CD4-positive, alpha-beta T cell treated with Interleukin-2 at 100 ng/mL for 4 hours (primary cell): Measurements from ENCODE around the gene CACNA1C.
"Not testable (repeated sequence)": the region's sequence is repeated elsewhere in the genome, so short reads cannot be mapped to it uniquely, and the experiment has no call there.

Source experiments
- DNase-seq: peaks from one replicate; pipeline ENCODE4 v3.0.0-alpha.2; 2020; ENCODE audit warnings: low spot score

Gene CACNA1C

GRCh38 chr12:2112401-2112800 lies 59.6 kb downstream of the CACNA1C start:
- no peak for DNase-seq

DNA sequence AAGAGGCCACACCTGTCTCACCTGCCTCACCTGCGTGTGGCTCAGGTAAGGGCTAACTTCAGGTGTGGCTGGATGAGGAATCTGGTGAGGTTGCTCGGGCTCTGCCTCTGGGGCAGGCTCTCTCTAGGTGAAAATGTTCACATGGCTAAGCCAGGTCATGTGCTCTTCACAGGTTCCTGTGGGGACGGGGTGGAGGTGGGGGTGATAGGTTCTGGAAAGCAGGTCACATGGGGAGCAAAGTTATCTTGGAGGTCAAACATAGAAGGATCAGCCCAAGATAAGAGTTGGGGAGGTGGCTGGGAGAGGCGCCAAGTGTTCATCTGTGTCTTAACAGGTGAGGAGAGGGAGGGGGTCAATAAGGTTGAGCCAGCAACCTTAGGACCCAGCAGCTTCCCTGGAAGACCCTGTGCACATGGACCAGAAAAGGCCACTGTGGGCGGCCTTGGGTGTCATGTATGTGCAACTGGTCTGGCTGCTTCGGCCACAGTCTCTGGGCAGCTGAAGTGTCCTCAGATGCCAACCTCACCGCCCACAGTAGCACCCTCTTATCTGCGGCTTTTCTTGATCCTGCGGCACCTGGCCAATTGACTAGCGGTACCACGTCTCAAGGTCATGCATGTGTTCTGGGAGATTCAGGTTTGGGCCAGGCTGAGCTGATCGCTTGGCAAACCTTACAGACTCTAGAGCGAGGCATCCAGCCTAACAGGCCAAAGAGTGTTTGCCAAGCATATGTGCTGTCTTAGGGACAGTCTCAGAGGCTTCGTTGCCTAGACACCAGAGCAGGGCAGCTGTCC lies 60.5 kb downstream of the CACNA1C start:
- DNase-seq, result no peak

DNA sequence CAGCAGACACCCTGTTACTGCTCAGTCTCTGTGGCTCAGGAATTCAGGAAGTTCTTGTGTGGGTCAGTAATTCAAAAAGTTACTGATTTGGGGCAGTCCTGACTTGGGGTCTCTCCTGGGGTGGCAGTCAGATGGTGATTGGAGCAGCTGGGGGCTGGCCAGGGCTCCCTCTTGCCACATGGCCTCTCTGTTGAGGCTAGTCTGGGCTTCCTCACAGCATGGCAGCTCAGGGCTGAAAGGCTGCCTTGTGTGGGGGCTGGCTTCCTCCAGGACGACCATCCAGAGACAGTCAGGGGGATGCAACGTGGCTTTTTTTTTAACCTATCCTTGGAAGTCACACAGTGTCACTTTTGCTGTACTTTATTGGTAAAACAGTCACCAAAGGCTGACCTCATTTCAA lies 61.3 kb downstream of the CACNA1C start:
- DNase-seq, result no peak

GRCh38 chr12:2115101-2115845 lies 62.5 kb downstream of the CACNA1C start:
- no peak for DNase-seq

DNA sequence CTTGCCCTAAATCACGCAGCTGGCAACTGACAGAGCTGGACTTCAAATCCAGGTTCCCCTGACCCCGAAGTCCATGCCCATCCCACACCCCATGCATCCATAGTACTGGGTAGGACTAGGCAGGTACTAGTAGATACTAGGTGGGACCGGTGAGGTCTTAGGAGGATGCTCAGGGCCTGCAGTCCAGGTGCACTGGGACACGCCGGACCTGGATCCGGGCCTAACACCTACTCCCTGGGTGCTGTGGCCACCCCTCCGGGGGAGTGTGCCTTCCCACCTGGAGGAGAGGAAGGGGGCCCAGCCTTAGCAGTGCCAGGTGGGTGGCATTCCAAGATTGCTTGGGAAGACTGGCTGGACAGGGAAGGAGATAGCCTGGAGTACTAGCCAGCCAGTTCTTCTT lies 64.8 kb downstream of the CACNA1C start:
- no peak for DNase-seq

DNA sequence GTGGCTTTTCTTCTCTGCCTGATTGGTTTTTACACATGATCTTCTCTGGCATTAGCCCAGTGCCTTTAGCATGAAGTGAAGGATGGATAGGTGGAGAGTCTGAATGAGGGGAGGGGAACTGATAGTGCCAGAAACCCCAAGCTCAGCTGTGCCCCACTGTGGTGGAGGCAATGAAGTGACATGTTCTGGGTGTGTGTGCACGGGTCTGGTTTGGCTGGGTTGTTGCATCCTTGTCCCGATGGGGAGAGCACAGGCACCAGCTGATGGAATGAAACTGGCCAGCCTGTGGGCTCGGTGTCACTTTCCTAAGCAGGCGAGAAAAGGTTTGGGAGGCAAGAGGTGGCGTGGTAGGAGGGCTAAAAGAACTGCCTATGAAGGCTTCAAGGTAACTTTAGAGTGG lies 65.3 kb downstream of the CACNA1C start:
- no peak for DNase-seq

DNA sequence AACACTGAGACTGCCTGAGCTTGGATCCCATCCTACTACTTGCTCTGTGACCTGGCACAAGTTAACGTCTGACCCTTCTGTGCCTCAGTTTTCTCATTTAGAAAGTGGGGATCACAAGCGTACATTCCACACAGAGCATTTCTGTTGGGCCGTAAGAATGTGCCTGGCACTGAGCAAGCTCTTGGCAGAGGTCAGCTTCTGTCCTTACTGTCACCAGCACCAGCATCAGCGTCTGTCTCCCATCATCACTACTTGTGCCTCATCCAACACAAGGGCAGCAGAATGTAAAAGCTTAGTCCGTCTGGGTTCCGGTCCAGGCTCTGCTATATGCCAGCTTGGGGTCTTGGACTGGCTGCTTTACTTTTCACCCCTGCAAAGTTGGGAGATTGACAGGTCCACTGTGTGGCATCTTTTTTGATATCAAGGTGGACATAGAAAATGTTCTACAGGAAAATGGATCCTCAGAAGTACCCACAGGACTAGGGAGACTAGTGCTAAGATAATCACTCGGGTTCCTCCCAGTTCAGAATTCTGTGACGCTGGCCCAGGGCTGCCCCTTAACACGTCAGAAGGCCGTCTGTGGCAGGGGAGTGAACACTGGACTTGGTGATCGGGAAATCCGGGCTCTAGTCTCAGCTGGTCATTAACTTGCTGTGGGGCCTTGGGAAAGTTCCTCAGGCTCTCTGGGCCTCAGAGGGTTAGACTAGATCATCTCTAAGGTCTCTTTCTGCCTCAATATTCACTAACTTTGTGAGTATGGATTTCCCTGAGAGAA lies 65.9 kb downstream of the CACNA1C start:
- no peak for DNase-seq

GRCh38 chr12:2119266-2119665 lies 66.5 kb downstream of the CACNA1C start:
- DNase-seq, result no peak

GRCh38 chr12:2120982-2121758 lies 68.4 kb downstream of the CACNA1C start:
- no peak for DNase-seq

DNA sequence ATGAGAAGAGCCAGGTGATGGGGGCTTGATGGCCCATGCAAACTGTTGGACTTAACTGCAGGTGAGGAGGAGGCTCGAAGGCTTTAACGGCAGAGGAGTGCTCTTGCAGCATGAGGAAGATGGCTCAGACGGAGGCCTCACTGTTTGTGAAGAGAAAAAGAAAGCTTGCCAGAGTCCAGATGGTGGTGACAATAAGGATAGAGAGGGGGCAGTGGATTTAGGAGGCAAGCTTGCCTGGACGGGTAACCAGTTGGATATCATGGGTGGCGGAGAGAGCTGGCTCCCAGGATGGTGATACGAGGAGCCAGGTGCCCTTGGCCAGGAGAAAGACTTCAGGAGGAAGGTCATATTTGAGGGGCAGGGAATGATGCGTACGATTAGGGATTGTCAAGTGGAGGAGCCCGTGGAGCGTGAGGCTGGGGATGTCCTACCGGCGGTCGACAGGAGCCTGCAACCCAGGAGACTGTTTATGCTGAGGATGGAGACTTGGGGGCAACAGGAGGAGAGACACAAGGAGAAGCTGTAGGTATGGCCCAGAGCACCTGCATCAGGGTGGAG lies 71.8 kb downstream of the CACNA1C start:
- DNase-seq, result no peak

- no peak for DNase-seq
Observed at GRCh38 chr12:2125651-2126522, 73.1 kb downstream of the CACNA1C start.

- DNase-seq, result no peak
Observed at GRCh38 chr12:2126676-2127406, 74.1 kb downstream of the CACNA1C start.

- DNase-seq, result no peak
Observed at GRCh38 chr12:2129076-2129475, 76.3 kb downstream of the CACNA1C start.

GRCh38 chr12:2135661-2136418 lies 83.1 kb downstream of the CACNA1C start:
- DNase-seq, result not testable (repeated sequence)

DNA sequence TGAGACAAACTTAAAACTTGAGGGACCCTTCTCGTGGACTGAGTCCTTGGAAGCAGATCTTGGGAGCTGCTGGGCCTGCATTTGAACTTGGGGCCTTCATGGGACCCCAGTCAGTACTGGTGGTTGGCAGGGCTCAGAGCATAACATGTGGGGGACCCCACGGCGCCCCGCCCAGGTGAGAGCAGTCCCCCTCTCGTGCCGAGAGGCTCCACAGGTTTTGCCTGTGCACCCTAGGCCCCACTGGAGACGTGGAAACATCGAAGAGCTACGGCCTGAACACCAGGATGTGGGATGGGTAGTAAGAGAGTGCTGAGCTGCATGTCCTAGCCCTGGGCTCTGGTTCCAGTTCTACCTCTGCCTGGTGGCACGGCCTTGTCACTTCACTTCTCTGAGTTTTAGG lies 84.1 kb downstream of the CACNA1C start:
- no peak for DNase-seq

- DNase-seq, result no peak
Observed at GRCh38 chr12:2137711-2138110, 84.9 kb downstream of the CACNA1C start.

GRCh38 chr12:2138294-2138693 lies 85.5 kb downstream of the CACNA1C start:
- DNase-seq, result no peak

DNA sequence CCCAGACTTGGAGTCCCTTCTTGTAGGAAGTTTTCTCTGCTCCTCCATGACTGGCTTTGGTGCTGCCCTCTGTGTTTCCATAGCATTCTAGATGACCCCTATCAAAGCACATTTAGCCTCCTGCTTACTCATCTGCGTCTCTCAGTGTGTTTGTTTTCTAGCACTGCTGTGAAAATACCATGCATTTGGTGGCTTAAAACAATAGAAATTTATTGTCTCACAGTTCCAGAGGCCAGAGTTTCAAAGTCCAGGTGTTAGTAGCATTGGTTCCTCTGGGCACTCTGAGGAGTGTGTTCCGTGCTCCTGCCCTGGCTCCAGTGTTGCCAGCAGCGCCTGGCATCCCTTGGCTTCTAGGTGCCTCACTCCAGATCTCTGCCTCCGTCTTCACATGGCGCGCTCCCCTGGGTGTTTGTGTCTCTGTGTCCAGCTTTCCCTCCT lies 86.1 kb downstream of the CACNA1C start:
- DNase-seq, result no peak

- no peak for DNase-seq
Observed at GRCh38 chr12:2139651-2140050, 86.9 kb downstream of the CACNA1C start.
